Neutrophil (primary cell): ENCODE results near the gene LNX2.

Experiments
- H3K27ac ChIP-seq: fragments of 200-600 bp; sonication (generic); 2 replicates; pipeline ENCODE4 v1.5.1; 2016; ENCODE audit warnings: mild to moderate bottlenecking, moderate library complexity
- H3K27me3 ChIP-seq: fragments of 200-600 bp; sonication (generic); 2 replicates; pipeline ENCODE4 v1.6.0; 2016; ENCODE audit warnings: mild to moderate bottlenecking
- H3K36me3 ChIP-seq: fragments of 200-600 bp; sonication (generic); 2 replicates; pipeline ENCODE4 v1.5.1; 2017
- H3K4me1 ChIP-seq, 2 experiments: fragments of 200-600 bp in 1 of 2; sonication (generic) in 1 of 2; 1 replicate in 1 of 2; 2 replicates in 1 of 2; pipeline versions ENCODE4 v1.5.1 to v1.6.1; 2013 to 2016; ENCODE audit warnings: low read depth in 1 of 2, low read length in 1 of 2, mild to moderate bottlenecking in 1 of 2, moderate library complexity in 1 of 2; ENCODE audit not compliant: control insufficient read depth in 1 of 2, insufficient read depth in 1 of 2
- H3K4me3 ChIP-seq, 2 experiments: fragments of 200-600 bp in 1 of 2; sonication (generic) in 1 of 2; 1 replicate in 1 of 2; 2 replicates in 1 of 2; pipeline ENCODE4 v1.5.1; 2013 to 2016; ENCODE audit warnings: low read depth in 1 of 2, low read length in 1 of 2, mild to moderate bottlenecking in 1 of 2, moderate library complexity in 1 of 2
- H3K9me3 ChIP-seq: fragments of 200-600 bp; sonication (generic); 2 replicates; pipeline ENCODE4 v1.5.1; 2016
- CTCF ChIP-seq: fragments of 200-600 bp; sonication (generic); IDR thresholded peaks from 2 replicates; pipeline ENCODE4 v1.5.1; 2016; ENCODE audit warnings: antibody characterized with exemption

Gene LNX2

GRCh38 chr13:27574661-27575060, 45.7 kb downstream of the LNX2 start:
- no peak for TF ChIP-seq CTCF
- no peak overlapping the region for H3K27ac ChIP-seq
- H3K9me3 ChIP-seq, result no peaks in the 10 kb centered on the region
- no peak overlapping the region for H3K4me3 ChIP-seq
- H3K36me3 ChIP-seq, result no peaks in the 10 kb centered on the region
- H3K27me3 ChIP-seq, result no peaks in the 10 kb centered on the region
- no peaks in the 10 kb centered on the region for H3K4me1 ChIP-seq

- Histone ChIP-seq H3K27me3 (no peaks in the 10 kb centered on the region), H3K36me3 (peaks cover 4% of the 10 kb centered on the region), H3K9me3 (no peaks in the 10 kb centered on the region), H3K27ac (no peak overlapping the region), H3K4me1 (peaks cover 8% of the 10 kb centered on the region in 2 experiments), H3K4me3 (no peak overlapping the region)
- no peak for TF ChIP-seq CTCF
Observed at GRCh38 chr13:27573265-27573664, 47.1 kb downstream of the LNX2 start.

GRCh38 chr13:27572234-27572901, 48.0 kb downstream of the LNX2 start:
- no peak for TF ChIP-seq CTCF
- Histone ChIP-seq H3K27me3 (no peaks in the 10 kb centered on the region), H3K4me3 (no peak overlapping the region), H3K36me3 (peaks cover 12% of the 10 kb centered on the region), H3K4me1 (peaks cover 8% of the 10 kb centered on the region in 2 experiments), H3K9me3 (no peaks in the 10 kb centered on the region), H3K27ac (no peak overlapping the region)

- Histone ChIP-seq H3K4me3 (no peak overlapping the region), H3K9me3 (no peaks in the 10 kb centered on the region), H3K27ac (no peak overlapping the region), H3K27me3 (no peaks in the 10 kb centered on the region), H3K36me3 (peaks cover 27% of the 10 kb centered on the region), H3K4me1 (peaks cover 8% of the 10 kb centered on the region in 2 experiments)
- no peak for TF ChIP-seq CTCF
Observed at GRCh38 chr13:27570906-27571305, 49.4 kb downstream of the LNX2 start.

GRCh38 chr13:27569405-27569804, 50.9 kb downstream of the LNX2 start:
- H3K4me3 ChIP-seq, result no peak overlapping the region

More at GRCh38 chr13:27569405-27569804, 50.9 kb downstream of the LNX2 start:
- H3K27ac ChIP-seq, result no peak overlapping the region
- H3K27me3 ChIP-seq, result no peaks in the 10 kb centered on the region
- H3K36me3 ChIP-seq, result peaks cover 27% of the 10 kb centered on the region
- H3K9me3 ChIP-seq, result no peaks in the 10 kb centered on the region
- H3K4me1 ChIP-seq, result peaks cover 8% of the 10 kb centered on the region in 2 experiments
- no peak for TF ChIP-seq CTCF
